GM19324 (cell line): ENCODE data around the gene UBAP2L.
"Not testable (repeated sequence)": the region's sequence is repeated elsewhere in the genome, so short reads cannot be mapped to it uniquely, and the experiment has no call there.

Experiments
- ATAC-seq: cut with Tn5 transposase; IDR thresholded peaks from one replicate; pipeline ENCODE4 v1.9.1; 2021; ENCODE audit warnings: mild to moderate bottlenecking, moderate library complexity; ENCODE audit not compliant: unreplicated experiment, low FRiP score

Gene UBAP2L

GRCh38 chr1:154237880-154238506, 17.2 kb downstream of the UBAP2L start:
- no peak for ATAC-seq

GRCh38 chr1:154239491-154239890, 18.7 kb downstream of the UBAP2L start:
- no peak for ATAC-seq

- ATAC-seq, result no peak
Measured at GRCh38 chr1:154240294-154240833, 19.6 kb downstream of the UBAP2L start.

- no peak for ATAC-seq
Measured at GRCh38 chr1:154241703-154242351, 21.1 kb downstream of the UBAP2L start.

- no peak for ATAC-seq
Measured at GRCh38 chr1:154253671-154254070, 32.9 kb downstream of the UBAP2L start.

GRCh38 chr1:154256686-154257085, 35.9 kb downstream of the UBAP2L start:
- no peak for ATAC-seq

DNA sequence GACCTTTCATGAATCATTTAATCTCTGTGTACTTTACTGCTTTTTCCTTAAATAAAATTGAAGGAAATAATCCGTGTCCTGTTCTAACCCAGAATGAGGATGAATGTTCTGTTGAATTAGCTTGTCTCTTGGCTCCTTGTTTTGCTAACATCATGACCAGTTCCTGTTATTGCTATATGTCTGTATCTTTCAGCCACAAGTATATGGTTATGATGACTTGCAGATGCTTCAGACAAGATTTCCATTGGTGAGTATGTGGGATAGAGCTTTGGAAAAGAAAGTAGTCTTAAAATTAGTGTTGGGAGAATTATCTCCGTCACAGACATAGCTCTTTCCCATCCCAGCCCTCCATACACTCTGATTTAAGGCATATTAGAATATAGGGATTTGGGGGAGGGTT, 38.0 kb downstream of the UBAP2L start:
- ATAC-seq, result no peak

DNA sequence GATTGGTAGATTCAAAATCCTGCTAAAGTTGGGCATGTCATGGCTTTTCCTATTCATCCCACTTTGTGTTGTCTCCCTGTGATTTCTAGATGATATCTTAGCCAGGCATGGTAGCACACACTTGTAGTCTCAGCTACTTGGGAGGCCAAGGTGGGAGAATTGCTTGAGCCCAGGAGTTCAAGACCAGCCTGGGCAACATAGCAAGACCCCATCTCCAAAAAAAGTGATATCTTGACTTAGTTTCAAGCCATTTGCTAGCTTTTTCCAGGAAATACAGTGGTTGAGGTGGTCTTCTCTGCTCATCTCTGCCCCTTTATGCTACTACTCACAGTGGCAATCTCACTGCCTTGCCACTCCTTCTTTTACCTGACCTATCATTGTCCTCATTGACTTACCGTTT, 39.4 kb downstream of the UBAP2L start:
- no peak for ATAC-seq

DNA sequence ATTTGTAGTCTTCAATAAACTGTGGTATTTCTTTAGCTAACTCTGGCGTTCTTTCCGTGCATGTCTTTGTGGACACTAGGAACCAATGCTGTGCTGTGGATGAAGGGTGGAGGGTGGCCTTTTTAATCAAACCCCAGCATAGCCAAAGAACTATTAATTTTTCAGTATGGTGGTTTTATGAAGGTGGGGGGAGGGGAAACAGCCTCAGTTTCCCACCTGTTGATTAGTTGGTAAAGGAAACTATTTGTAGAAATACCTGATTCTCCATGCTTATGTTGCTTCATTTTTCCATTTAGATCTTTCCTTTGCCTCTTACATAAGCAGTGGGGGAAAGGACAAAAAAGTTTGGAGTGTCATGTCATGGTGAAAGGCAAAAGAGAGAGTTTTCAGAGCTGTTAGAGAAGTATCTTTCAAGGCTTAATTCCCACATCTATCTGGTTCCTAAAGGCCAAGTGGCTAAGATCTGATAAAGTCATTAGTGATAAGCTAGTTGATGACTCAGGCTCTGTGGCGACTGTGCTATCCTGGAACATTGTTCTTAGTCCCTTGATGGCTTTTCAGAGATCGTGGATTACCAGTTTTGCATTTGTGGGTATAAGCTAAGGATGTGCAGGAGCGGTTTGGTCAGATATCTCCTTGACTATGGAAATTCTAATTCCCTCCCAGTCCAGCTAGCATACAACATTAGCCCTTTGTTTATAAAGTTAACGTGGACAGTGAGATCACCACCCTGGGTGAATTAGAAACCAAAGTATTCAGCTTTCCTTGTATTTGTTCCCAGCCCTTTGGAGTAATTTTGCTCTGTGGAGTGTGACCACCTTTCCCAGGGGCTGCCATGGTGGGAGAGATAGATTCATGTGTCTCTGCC, 42.9 kb downstream of the UBAP2L start:
- ATAC-seq, result no peak

DNA sequence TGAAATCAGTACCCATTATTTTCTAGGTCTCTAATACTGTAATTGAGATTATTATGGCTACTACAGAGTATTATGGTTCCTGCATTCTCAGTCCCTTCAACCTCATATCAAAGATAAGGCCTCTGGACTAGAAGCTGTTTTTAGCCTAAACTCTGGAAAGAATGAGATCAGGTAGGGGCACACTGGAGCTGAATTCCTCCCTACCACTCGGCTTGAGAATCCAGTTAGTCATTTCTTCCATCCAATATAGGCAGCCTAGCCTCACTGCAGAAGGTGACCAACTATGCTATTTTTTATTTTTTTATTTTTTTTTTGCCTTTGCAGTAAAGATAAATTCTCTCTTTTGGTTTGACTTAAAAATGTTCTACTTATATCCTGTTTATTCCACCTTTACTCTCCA, 43.7 kb downstream of the UBAP2L start:
- ATAC-seq, result no peak

DNA sequence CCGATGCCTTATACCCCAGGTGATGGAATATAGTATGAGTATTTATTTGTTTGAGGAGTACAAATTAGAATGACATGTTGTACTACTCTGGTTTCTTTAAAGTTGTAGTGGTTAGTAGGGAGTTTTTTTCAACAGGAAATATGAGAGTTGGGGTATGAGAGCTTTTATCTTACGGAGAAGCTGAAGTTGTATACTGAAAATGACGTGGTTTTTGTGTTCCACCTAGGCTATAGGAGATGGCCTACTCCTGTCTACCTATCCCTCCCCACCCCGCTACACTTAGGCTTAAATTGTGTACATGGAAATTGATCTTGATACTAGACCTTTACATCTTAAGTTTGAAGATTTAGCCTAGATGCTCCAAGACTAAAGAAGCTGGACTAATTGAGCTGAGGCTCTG, 44.8 kb downstream of the UBAP2L start:
- ATAC-seq, result no peak

- ATAC-seq, result no peak
Measured at GRCh38 chr1:154270833-154271232, 50.1 kb downstream of the UBAP2L start.

- ATAC-seq, result peak; percentile 88
Measured at GRCh38 chr1:154272217-154272998, 51.7 kb downstream of the UBAP2L start, which contains the start of gene HAX1. HAX1 (plus strand) TSS chr1:154272629; CDS start chr1:154272724, 95 bp downstream.

DNA sequence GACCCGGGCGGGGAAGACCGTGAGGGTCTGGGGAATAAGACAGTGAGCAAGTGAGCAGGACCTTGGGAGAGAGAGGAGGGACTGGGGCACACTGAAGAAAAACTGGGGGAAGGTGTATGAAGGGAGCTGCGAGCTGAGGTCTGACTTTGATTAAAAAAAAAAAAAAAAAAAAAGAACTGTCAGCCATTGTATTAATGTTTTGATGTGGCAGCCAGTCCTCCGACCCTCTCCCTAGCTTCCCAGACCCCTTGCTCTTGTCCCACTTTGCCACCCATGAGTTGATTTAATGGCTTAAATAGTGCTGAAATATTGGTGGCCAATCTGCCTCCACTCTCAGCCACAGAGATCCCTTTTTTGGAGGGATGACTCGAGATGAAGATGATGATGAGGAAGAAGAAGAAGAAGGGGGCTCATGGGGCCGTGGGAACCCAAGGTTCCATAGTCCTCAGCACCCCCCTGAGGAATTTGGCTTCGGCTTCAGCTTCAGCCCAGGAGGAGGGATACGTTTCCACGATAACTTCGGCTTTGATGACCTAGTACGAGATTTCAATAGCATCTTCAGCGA, 52.3 kb downstream of the UBAP2L start:
- no peak for ATAC-seq

DNA sequence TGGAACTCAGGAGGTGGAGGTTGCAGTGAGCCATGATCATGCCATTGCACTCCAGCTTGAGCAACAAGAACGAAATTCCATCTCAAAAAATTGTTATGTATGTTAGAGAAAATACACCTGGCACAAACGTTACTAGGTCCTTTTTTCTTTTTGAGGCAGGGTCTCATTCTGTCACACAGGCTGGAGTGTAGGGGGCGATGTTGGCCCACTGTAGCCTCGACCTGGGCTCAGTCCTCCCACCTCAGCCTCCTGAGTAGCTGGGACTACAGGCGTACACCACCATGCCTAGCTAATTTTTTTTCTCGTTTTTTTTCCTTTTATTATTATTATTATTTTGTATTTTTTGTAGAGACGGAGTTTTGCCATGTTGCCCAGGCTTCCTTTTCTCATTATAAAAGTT, 56.0 kb downstream of the UBAP2L start:
- ATAC-seq, result no peak

- not testable (repeated sequence) for ATAC-seq
Measured at GRCh38 chr1:154287591-154287990, 66.8 kb downstream of the UBAP2L start.

GRCh38 chr1:154288661-154289060, 67.9 kb downstream of the UBAP2L start:
- ATAC-seq, result no peak

GRCh38 chr1:154290921-154291320, 70.2 kb downstream of the UBAP2L start:
- ATAC-seq, result no peak

DNA sequence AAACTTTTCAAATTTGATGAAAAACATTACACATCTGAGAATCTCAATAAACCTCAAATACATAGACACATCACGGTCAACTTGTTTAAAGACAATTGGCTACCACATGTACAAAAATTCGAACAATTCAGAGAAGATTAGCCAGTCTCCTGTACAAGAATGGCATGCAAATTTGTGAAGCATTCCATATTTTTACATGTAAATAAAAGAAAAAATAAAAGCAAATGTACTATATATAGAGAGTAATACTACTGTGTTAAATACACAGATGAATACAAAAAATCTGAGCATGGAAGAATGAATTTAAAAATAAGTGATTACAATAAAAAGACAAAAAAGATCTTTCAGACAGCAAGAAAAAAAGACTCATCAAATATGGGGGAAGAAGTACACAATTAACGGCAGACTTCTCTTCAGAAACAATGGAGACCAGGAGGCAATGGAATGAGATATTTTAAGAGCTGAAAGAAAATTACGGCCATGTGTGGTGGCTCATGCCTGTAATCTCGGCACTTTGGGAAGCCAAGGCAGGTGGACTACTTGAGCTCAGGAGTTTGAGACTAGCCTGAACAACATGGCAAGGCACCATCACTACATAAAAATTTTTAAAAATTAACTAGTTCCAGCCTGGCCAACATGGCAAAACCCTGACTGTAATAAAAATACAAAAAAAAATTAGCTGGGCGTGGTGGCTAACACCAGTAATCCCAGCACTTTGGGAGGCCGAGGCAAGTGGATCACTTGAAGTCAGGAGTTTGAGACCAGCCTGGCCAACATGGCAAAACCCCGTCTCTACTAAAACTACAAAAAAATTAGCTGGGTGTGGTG, 74.9 kb downstream of the UBAP2L start:
- no peak for ATAC-seq
